Activated B cell treated with CpG ODN at 0.5 μM for 24 hours (primary cell): Measurements from ENCODE around the gene NIT2. TPM values are rescaled to one million over a fixed set of nuclear protein-coding genes. Genes with fewer than 3 reads are reported as not detected.
A peak's percentile ranks its signal among the peaks of the same experiment; 100 is the strongest.

Source experiments
- ATAC-seq: fragments of 200-7000 bp; cut with Tn5 transposase; one replicate; pipeline ENCODE4 v1.10.0; 2021; ENCODE audit warnings: low read depth, mild to moderate bottlenecking, moderate library complexity
- CTCF ChIA-PET: fragments of 350-600 bp; sonication (Branson Sonifier 250); formaldehyde crosslinking; loops from one replicate; lab custom pipeline; 2021; ENCODE audit warnings: antibody characterized with exemption; lab: Charles Lee
- POLR2A ChIA-PET: fragments of 350-600 bp; sonication (Branson Sonifier 250); formaldehyde crosslinking; loops from one replicate; lab custom pipeline; 2021; ENCODE audit warnings: antibody characterized with exemption; lab: Charles Lee
- DNase-seq: peaks from one replicate; pipeline ENCODE4 v3.0.0; 2022
- H3K27ac Mint-ChIP-seq: one replicate; pipeline ENCODE4 v1.8.0; 2020; ENCODE audit warnings: mixed read lengths
- H3K27me3 Mint-ChIP-seq: one replicate; pipeline ENCODE4 v1.8.0; 2021; ENCODE audit warnings: mixed read lengths
- H3K36me3 Mint-ChIP-seq: one replicate; pipeline ENCODE4 v1.8.0; 2021; ENCODE audit warnings: low read depth, mixed read lengths
- H3K4me1 Mint-ChIP-seq: one replicate; pipeline ENCODE4 v1.8.0; 2021; ENCODE audit warnings: mixed read lengths
- H3K4me3 Mint-ChIP-seq: one replicate; pipeline ENCODE4 v1.8.0; 2020; ENCODE audit warnings: mild to moderate bottlenecking, mixed read lengths
- H3K9me3 Mint-ChIP-seq: one replicate; pipeline ENCODE4 v1.8.0; 2020; ENCODE audit warnings: mixed read lengths
- CTCF ChIP-seq: fragments of 200-600 bp; IDR thresholded peaks from one replicate; pipeline ENCODE4 v1.8.0; 2022; ENCODE audit warnings: antibody characterized with exemption, mild to moderate bottlenecking
- intact Hi-C: fragments of 100-400 bp; cut with micrococcal nuclease; formaldehyde crosslinking; loops from one replicate; pipeline ENCODE4 v1.15.1; 2024
- total RNA-seq: library from RNA; stranded (reverse); gene quantifications from 2 replicates; pipeline ENCODE4 v1.2.3, GENCODE V29; 2022

NIT2 gene, protein sequence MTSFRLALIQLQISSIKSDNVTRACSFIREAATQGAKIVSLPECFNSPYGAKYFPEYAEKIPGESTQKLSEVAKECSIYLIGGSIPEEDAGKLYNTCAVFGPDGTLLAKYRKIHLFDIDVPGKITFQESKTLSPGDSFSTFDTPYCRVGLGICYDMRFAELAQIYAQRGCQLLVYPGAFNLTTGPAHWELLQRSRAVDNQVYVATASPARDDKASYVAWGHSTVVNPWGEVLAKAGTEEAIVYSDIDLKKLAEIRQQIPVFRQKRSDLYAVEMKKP
- 52.0 and 55.6 TPM in 2 replicates for total RNA-seq

DNA sequence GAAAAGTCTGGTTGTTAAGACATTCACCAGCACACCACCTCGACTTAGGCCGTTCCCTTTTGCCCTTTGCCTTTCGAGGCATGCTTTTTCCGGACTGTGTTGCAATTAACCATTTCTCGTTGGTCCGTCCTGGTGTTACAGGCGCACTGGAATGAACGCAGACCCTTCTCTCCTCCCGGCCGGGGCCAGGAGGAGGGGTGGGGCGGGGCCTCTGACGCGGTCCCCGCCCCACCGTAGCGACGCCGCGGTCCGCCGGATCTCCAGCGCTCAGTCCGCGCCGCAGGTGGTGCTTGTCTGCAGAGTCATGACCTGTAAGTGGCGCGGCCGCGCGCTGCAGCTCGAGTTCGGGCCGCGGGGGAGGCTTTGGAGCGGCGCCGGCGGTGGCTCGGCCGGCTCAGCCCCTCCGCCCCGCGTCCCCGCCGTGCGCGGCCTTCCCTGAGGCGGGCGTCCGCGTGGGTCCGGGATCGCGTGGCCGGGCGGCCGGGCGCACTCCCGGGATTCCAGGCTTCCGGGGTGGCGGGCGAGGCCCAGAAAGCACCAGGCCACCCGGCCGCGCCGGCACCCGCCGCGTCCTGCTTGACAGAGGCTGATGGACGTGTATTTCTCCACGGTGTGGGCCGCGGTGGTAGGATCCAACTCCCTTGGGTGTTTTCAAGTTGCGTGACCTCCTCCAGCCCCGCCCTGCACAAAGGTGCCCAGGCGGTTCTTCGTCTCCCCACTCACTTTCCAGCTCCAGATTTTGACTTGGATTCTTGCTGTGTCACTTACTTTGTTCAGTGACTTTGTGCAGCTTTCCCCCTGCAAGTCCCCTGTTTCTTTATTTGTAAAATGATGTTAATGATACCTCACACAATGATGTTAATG lies at the start of gene NIT2:
TSS of gene NIT2 (plus strand) at position 270 of the 864 bp plus-strand sequence. CDS start at position 305, 35 bp downstream.
- Mint-ChIP-seq H3K27me3 (no peaks in the 10 kb centered on the region), H3K4me1 (peaks cover 19% of the 10 kb centered on the region), H3K4me3 (peak within 1 kb of the TSS; percentile 91), H3K9me3 (no peaks in the 10 kb centered on the region), H3K27ac (peak within 1 kb of the TSS; percentile 92), H3K36me3 (peaks cover 14% of the 10 kb centered on the region)
- ChIA-PET CTCF (interaction anchor here (0.9 to 1.7 kb wide), 2 partner anchors 18 to 503 kb away, joined by 3 to 5 read pairs; no protein-coding TSS in a partner anchor), POLR2A (interaction anchor here (0.7 to 2.3 kb wide), 6 partner anchors 18 to 376 kb away, joined by 3 to 25 read pairs (median 5); partner anchors contain the start of genes LNP1, TBC1D23 and TOMM70)
- no peak for TF ChIP-seq CTCF
- peak; percentile 72 for DNase-seq
- ATAC-seq, result peak; percentile 96
- intact Hi-C loops, result loop anchor here (1.0 to 10.0 kb wide), 8 partner anchors 18 to 1340 kb away; partner anchors contain the start of genes CMSS1, LNP1, PCNP and TBC1D23

DNA sequence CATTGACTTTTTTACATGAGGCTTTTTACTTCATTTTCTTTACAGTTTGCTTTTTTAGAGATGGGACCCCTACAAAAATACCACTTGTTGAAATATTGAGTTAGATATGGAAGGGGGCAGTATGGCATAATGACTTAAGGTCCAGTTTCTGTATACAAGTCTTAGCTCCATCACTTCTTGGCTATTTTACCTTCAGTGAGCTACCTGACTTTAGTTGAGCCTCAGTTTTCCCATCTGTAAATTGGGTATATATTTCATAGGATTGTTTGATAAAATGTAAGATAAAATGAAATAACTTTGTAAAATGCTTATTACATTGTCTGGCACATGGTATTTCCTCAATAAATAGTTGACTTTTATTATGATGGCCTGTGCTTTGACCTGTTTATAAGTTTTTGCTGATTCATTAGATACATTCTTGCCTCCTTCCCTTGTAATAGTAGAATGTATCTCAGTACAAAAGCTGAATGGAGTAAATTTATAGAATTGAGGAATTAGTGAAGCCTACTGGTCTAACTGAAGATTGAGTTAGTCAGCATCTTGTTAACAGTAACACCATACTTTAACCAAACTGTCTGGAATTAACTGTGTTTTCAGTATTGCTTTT lies 46.2 kb upstream of the NIT2 start:
- ATAC-seq (no peak), DNase-seq (no peak)
- Mint-ChIP-seq H3K27ac (no peak overlapping the region), H3K9me3 (no peaks in the 10 kb centered on the region), H3K4me1 (peaks cover 4% of the 10 kb centered on the region), H3K27me3 (no peaks in the 10 kb centered on the region), H3K4me3 (no peak overlapping the region), H3K36me3 (peaks cover 49% of the 10 kb centered on the region)
- CTCF ChIA-PET, result no interaction called here
- intact Hi-C loops, result no loop called here
- POLR2A ChIA-PET, result no interaction called here
- no peak for TF ChIP-seq CTCF

GRCh38 chr3:100289339-100289738 lies 45.2 kb upstream of the NIT2 start:
- H3K36me3 Mint-ChIP-seq, result peaks cover 44% of the 10 kb centered on the region
- DNase-seq (no peak), ATAC-seq (no peak)
- no peak overlapping the region for H3K4me3 Mint-ChIP-seq
- intact Hi-C loops, result no loop called here
- peaks cover 4% of the 10 kb centered on the region for H3K4me1 Mint-ChIP-seq
- ChIA-PET CTCF (interaction anchor here (1.5 kb wide), 1 partner anchor 446 kb away, joined by 3 read pairs; no protein-coding TSS in a partner anchor), POLR2A (no interaction called here)
- no peak for TF ChIP-seq CTCF
- H3K27ac Mint-ChIP-seq, result no peak overlapping the region
- H3K27me3 Mint-ChIP-seq, result no peaks in the 10 kb centered on the region
- no peaks in the 10 kb centered on the region for H3K9me3 Mint-ChIP-seq

DNA sequence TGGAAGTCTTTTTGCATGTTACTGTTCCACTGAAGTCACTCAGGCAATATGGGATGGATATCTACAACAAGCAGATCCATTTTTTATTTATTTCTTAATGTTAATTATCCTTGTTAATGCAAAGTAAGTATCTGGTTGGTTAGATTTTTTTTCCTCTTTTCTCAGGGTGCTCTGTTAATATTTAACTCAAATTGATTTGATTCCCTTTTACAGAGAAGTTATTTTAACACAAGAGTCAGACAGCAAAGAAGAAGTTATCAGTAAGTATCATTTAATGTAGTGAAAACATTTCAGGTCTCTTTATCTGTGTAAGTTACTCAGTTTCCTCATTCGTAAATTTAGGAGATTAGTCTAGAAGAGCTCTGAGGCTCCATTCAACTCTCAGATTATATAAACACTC lies 39.5 kb upstream of the NIT2 start:
- no peak for TF ChIP-seq CTCF
- Mint-ChIP-seq H3K27ac (no peak overlapping the region), H3K27me3 (no peaks in the 10 kb centered on the region), H3K4me1 (no peaks in the 10 kb centered on the region), H3K4me3 (no peak overlapping the region), H3K36me3 (peaks cover 61% of the 10 kb centered on the region), H3K9me3 (no peaks in the 10 kb centered on the region)
- ATAC-seq, result no peak
- ChIA-PET POLR2A (no interaction called here), CTCF (no interaction called here)
- intact Hi-C loops, result no loop called here
- DNase-seq, result no peak
